ENCODE measurements around the gene SMIM29.

SMIM29 gene

GRCh38 chr6:34239893-34240292, 8.9 kb downstream of the SMIM29 start:
- DNase-seq, result peak; percentile 29

GRCh38 chr6:34239500-34239825, 9.3 kb downstream of the SMIM29 start:
- no peak for DNase-seq

GRCh38 chr6:34238585-34239499, 10.0 kb downstream of the SMIM29 start:
- peak; percentile 71 for DNase-seq

GRCh38 chr6:34237722-34238584, 10.9 kb downstream of the SMIM29 start:
- peak; percentile 90 for DNase-seq

- peak; percentile 87 for DNase-seq
Measured at GRCh38 chr6:34237316-34237721, 11.5 kb downstream of the SMIM29 start.

- DNase-seq, result peak; percentile 98
Measured at GRCh38 chr6:34236443-34237315, 12.1 kb downstream of the SMIM29 start, which contains the start of gene HMGA1. Gene HMGA1, plus strand, starts transcription at chr6:34236873. Its CDS starts 3,908 bp downstream, at chr6:34240781.

- peak; percentile 55 for DNase-seq
Measured at GRCh38 chr6:34236131-34236442, 12.7 kb downstream of the SMIM29 start.

GRCh38 chr6:34235307-34236130, 13.3 kb downstream of the SMIM29 start:
- DNase-seq, result no peak

- no peak for DNase-seq
Measured at GRCh38 chr6:34234667-34235306, 14.0 kb downstream of the SMIM29 start.

- no peak for DNase-seq
Measured at GRCh38 chr6:34233867-34234266, 14.9 kb downstream of the SMIM29 start.

GRCh38 chr6:34232901-34233300, 15.9 kb downstream of the SMIM29 start:
- no peak for DNase-seq

GRCh38 chr6:34231566-34232336, 17.1 kb downstream of the SMIM29 start:
- DNase-seq, result no peak

GRCh38 chr6:34230653-34231371, 18.0 kb downstream of the SMIM29 start:
- DNase-seq, result no peak

GRCh38 chr6:34229877-34230276, 18.9 kb downstream of the SMIM29 start:
- DNase-seq, result no peak

GRCh38 chr6:34227761-34228421, 20.9 kb downstream of the SMIM29 start:
- no peak for DNase-seq

- DNase-seq, result no peak
Measured at GRCh38 chr6:34226731-34227586, 21.8 kb downstream of the SMIM29 start.

GRCh38 chr6:34226066-34226465, 22.7 kb downstream of the SMIM29 start:
- no peak for DNase-seq

- no peak for DNase-seq
Measured at GRCh38 chr6:34225551-34225950, 23.3 kb downstream of the SMIM29 start.

Measured in NCI-H69 (cell line).